ENCODE results near the gene ASCC1.
A peak's percentile ranks its signal among the peaks of the same experiment; 100 is the strongest.

The ASCC1 gene

GRCh38 chr10:72263613-72264241, 47.7 kb upstream of the ASCC1 start:
- peak overlapping the region; percentile 51 for H3K9ac ChIP-seq (ENCODE audit: low read length)
- DNase-seq = peak; percentile 92
- peaks cover 53% of the 10 kb centered on the region for H3K4me1 ChIP-seq (ENCODE audit: low read length)
- no peaks in the 10 kb centered on the region for H3K27me3 ChIP-seq (replicated peaks; ENCODE audit: insufficient read depth, low read length)
- no peaks in the 10 kb centered on the region for H3K9me2 ChIP-seq (replicated peaks; ENCODE audit: insufficient read depth, low read length)
- H3F3A ChIP-seq (ENCODE audit: insufficient read depth, low read length) = peaks cover 46% of the 10 kb centered on the region
- no peaks in the 10 kb centered on the region for H4K20me1 ChIP-seq (ENCODE audit: insufficient read depth, low read length)
- H3K9me3 ChIP-seq (replicated peaks; ENCODE audit: insufficient read depth, low read length) = no peaks in the 10 kb centered on the region
- H3K27ac ChIP-seq (ENCODE audit: low read length) = peak overlapping the region; percentile 99
- peak overlapping the region; percentile 19 for H3K4me2 ChIP-seq (ENCODE audit: low read depth, low read length)
- TF ChIP-seq CTCF (IDR thresholded peaks at IDR 0.05; ENCODE audit: low read length) = no peak
- TF ChIP-seq EZH2 (optimal IDR thresholded peaks at IDR 0.05; ENCODE audit: low read depth, low read length) = no peak
- TF ChIP-seq EZH2phosphoT487 (IDR thresholded peaks at IDR 0.05; ENCODE audit: low read length) = no peak
- no peaks in the 10 kb centered on the region for H3K79me2 ChIP-seq (ENCODE audit: low read length)
- H2AFZ ChIP-seq (ENCODE audit: low read length) = peak overlapping the region; percentile 42; the same call in 1 of the 2 replicates
- no peak overlapping the region for H3K4me3 ChIP-seq (ENCODE audit: low read length)
- H3K36me3 ChIP-seq (replicated peaks; ENCODE audit: insufficient read depth, low read length) = no peaks in the 10 kb centered on the region

- Histone ChIP-seq H3K9me2 (replicated peaks; ENCODE audit: insufficient read depth, low read length) (no peaks in the 10 kb centered on the region), H3K36me3 (replicated peaks; ENCODE audit: insufficient read depth, low read length) (no peaks in the 10 kb centered on the region), H3K79me2 (ENCODE audit: low read length) (no peaks in the 10 kb centered on the region), H3K4me1 (ENCODE audit: low read length) (peaks cover 63% of the 10 kb centered on the region), H3K4me3 (ENCODE audit: low read length) (peak overlapping the region; percentile 70; the same call in 1 of the 2 replicates), H3K27ac (ENCODE audit: low read length) (peak overlapping the region; percentile 99), H3K4me2 (ENCODE audit: low read depth, low read length) (peak overlapping the region; percentile 97), H2AFZ (ENCODE audit: low read length) (peak overlapping the region; percentile 35; the same call in 1 of the 2 replicates), H4K20me1 (ENCODE audit: insufficient read depth, low read length) (no peaks in the 10 kb centered on the region), H3K9me3 (replicated peaks; ENCODE audit: insufficient read depth, low read length) (no peaks in the 10 kb centered on the region), H3F3A (ENCODE audit: insufficient read depth, low read length) (peaks cover 46% of the 10 kb centered on the region), H3K9ac (ENCODE audit: low read length) (peak overlapping the region; percentile 83), H3K27me3 (replicated peaks; ENCODE audit: insufficient read depth, low read length) (no peaks in the 10 kb centered on the region)
- peak; percentile 36 for DNase-seq
- TF ChIP-seq EZH2phosphoT487 (IDR thresholded peaks at IDR 0.05; ENCODE audit: low read length) (no peak), EZH2 (optimal IDR thresholded peaks at IDR 0.05; ENCODE audit: low read depth, low read length) (no peak), CTCF (IDR thresholded peaks at IDR 0.05; ENCODE audit: low read length) (no peak)
These were observed 45.8 kb upstream of the ASCC1 start for GRCh38 chr10:72261784-72262404.

- Histone ChIP-seq H3K4me3 (ENCODE audit: low read length) (peak overlapping the region; percentile 70), H3K9me2 (replicated peaks; ENCODE audit: insufficient read depth, low read length) (no peaks in the 10 kb centered on the region), H2AFZ (ENCODE audit: low read length) (peak overlapping the region; percentile 57), H3K9ac (ENCODE audit: low read length) (peak overlapping the region; percentile 83), H4K20me1 (ENCODE audit: insufficient read depth, low read length) (no peaks in the 10 kb centered on the region), H3K79me2 (ENCODE audit: low read length) (no peaks in the 10 kb centered on the region), H3K27me3 (replicated peaks; ENCODE audit: insufficient read depth, low read length) (no peaks in the 10 kb centered on the region), H3K4me2 (ENCODE audit: low read depth, low read length) (peak overlapping the region; percentile 97), H3K4me1 (ENCODE audit: low read length) (peaks cover 67% of the 10 kb centered on the region), H3K36me3 (replicated peaks; ENCODE audit: insufficient read depth, low read length) (no peaks in the 10 kb centered on the region), H3F3A (ENCODE audit: insufficient read depth, low read length) (peaks cover 49% of the 10 kb centered on the region), H3K27ac (ENCODE audit: low read length) (peak overlapping the region; percentile 99), H3K9me3 (replicated peaks; ENCODE audit: insufficient read depth, low read length) (no peaks in the 10 kb centered on the region)
- TF ChIP-seq EZH2 (optimal IDR thresholded peaks at IDR 0.05; ENCODE audit: low read depth, low read length) (no peak), CTCF (IDR thresholded peaks at IDR 0.05; ENCODE audit: low read length) (peak; percentile 13; the same call in 1 of the 2 replicates), EZH2phosphoT487 (IDR thresholded peaks at IDR 0.05; ENCODE audit: low read length) (no peak)
- DNase-seq = peak; percentile 82
These were observed 45.1 kb upstream of the ASCC1 start for GRCh38 chr10:72260976-72261783.
